Osteocyte (in vitro differentiated cells): ENCODE results near the gene CMTM1. TPM values are rescaled to one million over a fixed set of nuclear protein-coding genes. Genes with fewer than 3 reads are reported as not detected.

Source experiments
- DNase-seq: peaks from one replicate; pipeline ENCODE4 v3.0.0; 2021; ENCODE audit warnings: mixed read lengths; ENCODE audit not compliant: unreplicated experiment; ENCODE audit errors: extremely low spot score
- H3K27ac Mint-ChIP-seq: one replicate; pipeline ENCODE4 v1.8.0; 2021; ENCODE audit warnings: mild to moderate bottlenecking, mixed read lengths; ENCODE audit not compliant: unreplicated experiment
- H3K27me3 Mint-ChIP-seq: one replicate; pipeline ENCODE4 v1.8.0; 2021; ENCODE audit warnings: mixed read lengths; ENCODE audit not compliant: unreplicated experiment
- H3K36me3 Mint-ChIP-seq: one replicate; pipeline ENCODE4 v1.8.0; 2021; ENCODE audit warnings: mixed read lengths; ENCODE audit not compliant: unreplicated experiment
- H3K4me1 Mint-ChIP-seq: one replicate; pipeline ENCODE4 v1.8.0; 2021; ENCODE audit warnings: mixed read lengths; ENCODE audit not compliant: unreplicated experiment
- H3K4me3 Mint-ChIP-seq: one replicate; pipeline ENCODE4 v1.8.0; 2021; ENCODE audit warnings: mild to moderate bottlenecking, moderate library complexity, mixed read lengths; ENCODE audit not compliant: unreplicated experiment
- H3K9me3 Mint-ChIP-seq: one replicate; pipeline ENCODE4 v1.8.0; 2021; ENCODE audit warnings: mixed read lengths; ENCODE audit not compliant: unreplicated experiment
- total RNA-seq: library from RNA; stranded (reverse); gene quantifications from 2 replicates; pipeline ENCODE4 v1.2.1, GENCODE V29; 2021
- TF ChIP-seq, protein P1 (sequence below): fragments of 200-600 bp; sonication (generic); IDR thresholded peaks from 2 replicates; pipeline ENCODE4 v1.5.0; 2021; ENCODE audit warnings: antibody characterized with exemption, mild to moderate bottlenecking, moderate library complexity

CMTM1 gene
- total RNA-seq, 1 donor from 2014 or later, result 7.8 TPM

DNA sequence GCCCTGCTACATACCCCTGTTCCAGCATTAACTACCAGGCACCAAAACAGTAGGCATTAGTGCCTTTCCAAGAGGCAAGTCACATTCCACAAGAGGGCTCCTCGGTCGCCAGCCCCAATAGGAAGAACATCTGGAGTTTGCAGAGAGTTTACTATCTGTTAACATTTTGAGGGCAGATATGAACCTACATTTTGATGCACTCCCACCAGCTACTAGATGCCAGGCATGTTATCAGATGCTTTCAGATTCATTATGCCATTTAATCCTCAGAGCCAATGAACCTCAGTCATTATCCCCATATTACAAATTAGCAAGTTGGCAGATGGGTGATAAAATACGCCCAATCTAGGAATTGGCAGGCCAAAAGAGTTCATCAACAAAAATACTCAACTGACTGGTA is 8.8 kb downstream of the CMTM1 start:
- no peak overlapping the region for H3K27ac Mint-ChIP-seq
- H3K4me1 Mint-ChIP-seq, result peaks cover 34% of the 10 kb centered on the region
- TF ChIP-seq, protein P1, sequence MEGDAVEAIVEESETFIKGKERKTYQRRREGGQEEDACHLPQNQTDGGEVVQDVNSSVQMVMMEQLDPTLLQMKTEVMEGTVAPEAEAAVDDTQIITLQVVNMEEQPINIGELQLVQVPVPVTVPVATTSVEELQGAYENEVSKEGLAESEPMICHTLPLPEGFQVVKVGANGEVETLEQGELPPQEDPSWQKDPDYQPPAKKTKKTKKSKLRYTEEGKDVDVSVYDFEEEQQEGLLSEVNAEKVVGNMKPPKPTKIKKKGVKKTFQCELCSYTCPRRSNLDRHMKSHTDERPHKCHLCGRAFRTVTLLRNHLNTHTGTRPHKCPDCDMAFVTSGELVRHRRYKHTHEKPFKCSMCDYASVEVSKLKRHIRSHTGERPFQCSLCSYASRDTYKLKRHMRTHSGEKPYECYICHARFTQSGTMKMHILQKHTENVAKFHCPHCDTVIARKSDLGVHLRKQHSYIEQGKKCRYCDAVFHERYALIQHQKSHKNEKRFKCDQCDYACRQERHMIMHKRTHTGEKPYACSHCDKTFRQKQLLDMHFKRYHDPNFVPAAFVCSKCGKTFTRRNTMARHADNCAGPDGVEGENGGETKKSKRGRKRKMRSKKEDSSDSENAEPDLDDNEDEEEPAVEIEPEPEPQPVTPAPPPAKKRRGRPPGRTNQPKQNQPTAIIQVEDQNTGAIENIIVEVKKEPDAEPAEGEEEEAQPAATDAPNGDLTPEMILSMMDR, result no peak
- no peak overlapping the region for H3K4me3 Mint-ChIP-seq
- H3K9me3 Mint-ChIP-seq, result no peaks in the 10 kb centered on the region
- no peak for DNase-seq
- H3K36me3 Mint-ChIP-seq, result no peaks in the 10 kb centered on the region
- H3K27me3 Mint-ChIP-seq, result no peaks in the 10 kb centered on the region

DNA sequence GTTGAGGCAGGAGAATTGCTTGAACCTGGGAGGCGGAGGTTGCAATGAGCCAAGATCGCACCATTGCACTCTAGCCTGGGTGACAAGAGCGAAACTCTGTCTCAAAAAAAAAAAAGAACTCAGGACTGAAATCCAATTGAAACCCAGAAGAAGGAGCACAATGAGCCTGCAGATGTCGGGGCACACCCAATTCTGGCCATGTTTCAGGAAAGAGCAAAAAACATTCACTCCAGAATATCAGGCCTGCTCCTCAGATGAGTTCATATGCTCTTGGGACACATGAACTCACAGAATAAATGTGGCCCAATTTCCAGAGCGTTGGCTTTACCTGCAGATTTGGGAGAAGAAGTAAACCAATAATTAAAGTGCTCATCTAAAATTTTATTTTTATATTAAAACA is 10.1 kb downstream of the CMTM1 start:
- Mint-ChIP-seq H3K36me3 (no peaks in the 10 kb centered on the region), H3K4me1 (peaks cover 40% of the 10 kb centered on the region), H3K27ac (no peak overlapping the region), H3K27me3 (no peaks in the 10 kb centered on the region), H3K4me3 (no peak overlapping the region), H3K9me3 (no peaks in the 10 kb centered on the region)
- TF ChIP-seq, protein P1, result no peak
- DNase-seq, result no peak

DNA sequence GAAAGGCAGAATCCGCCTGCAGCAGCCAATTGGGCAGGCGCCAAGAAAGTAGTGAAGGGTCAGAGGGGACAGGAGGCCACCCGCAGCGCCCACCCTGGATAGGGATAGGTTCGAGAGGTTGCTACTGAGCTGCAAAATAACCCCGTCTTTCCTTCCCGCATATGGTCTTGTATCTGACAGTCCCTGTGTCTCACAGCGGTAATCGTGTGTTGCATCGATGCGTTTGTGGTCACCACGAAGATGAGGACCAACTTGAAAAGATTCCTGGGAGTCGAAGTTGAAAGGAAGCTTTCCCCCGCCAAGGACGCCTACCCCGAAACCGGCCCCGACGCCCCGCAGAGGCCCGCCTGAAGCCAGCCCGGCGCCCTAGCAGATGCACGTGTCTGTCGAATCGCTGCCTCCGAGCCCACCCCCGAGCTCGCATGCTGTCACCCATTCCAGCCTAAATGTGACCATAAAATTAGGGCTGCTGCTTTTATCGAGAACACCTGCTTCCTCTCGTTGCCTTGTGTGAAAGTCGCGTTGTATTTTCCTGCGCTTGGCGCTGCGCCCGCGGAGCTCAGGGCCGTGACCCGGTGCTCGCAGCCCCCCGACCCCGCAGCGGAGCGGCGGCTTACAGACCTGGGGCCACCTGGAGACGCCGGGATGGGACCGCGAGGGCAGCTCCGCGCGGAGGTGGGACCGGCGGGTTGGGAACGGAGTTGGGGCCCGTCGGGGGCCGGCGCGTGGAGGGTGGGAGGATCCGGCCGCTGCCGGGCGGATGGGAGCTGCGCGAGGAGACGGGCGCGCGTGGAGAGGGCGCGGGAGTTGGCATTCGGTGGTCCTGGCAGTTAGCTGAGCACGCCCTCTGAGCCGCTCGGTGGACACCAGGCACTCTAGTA is 12.7 kb downstream of the CMTM1 start, which contains the start of gene CMTM2:
TSS of gene CMTM2 (plus strand) at position 813 of the 881 bp plus-strand sequence. CDS start 145 bp downstream, outside the sequence.
- no peaks in the 10 kb centered on the region for H3K36me3 Mint-ChIP-seq
- DNase-seq, result no peak
- peak within 1 kb of the TSS; percentile 77 for H3K27ac Mint-ChIP-seq
- peaks cover 28% of the 10 kb centered on the region for H3K4me1 Mint-ChIP-seq
- H3K9me3 Mint-ChIP-seq, result no peaks in the 10 kb centered on the region
- no peak within 1 kb of the TSS for H3K4me3 Mint-ChIP-seq
- H3K27me3 Mint-ChIP-seq, result no peaks in the 10 kb centered on the region
- TF ChIP-seq, protein P1, result no peak

DNA sequence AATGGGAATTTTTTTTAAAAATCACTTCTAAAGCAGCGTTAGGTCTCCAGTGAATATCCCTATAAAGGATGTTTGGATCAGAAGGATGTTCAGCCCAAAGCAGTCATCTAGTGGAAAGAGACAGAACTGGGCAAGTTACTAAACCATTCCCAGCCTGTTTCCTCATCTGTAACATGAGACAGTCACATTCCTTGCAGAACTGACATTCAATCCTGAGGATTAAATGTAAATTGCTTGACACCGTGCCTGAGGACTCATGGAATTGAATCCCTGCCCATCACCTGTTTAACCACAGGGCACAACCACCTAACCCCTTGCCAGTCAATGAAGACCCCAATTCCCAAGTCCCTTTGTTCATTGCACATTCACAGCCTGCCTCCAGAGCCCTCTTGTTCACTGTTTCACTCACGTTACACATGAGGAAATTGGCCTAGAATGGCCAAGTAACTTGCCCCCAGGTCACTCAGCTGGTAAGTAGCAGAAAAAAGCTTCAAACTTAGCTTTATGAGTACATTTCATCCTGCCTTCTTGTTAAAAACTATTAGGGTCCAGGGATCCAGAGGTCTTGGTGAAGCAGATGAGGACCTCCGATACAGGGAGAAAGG is 14.5 kb downstream of the CMTM1 start:
- no peaks in the 10 kb centered on the region for H3K27me3 Mint-ChIP-seq
- H3K9me3 Mint-ChIP-seq, result no peaks in the 10 kb centered on the region
- DNase-seq, result no peak
- peaks cover 23% of the 10 kb centered on the region for H3K4me1 Mint-ChIP-seq
- peak overlapping the region; percentile 77 for H3K27ac Mint-ChIP-seq
- H3K4me3 Mint-ChIP-seq, result no peak overlapping the region
- H3K36me3 Mint-ChIP-seq, result no peaks in the 10 kb centered on the region
- TF ChIP-seq, protein P1, result peak; percentile 46
